HepG2 (cell line): ENCODE measurements around the gene CDH1. TPM values are rescaled to one million over a fixed set of nuclear protein-coding genes. Genes with fewer than 3 reads are reported as not detected.

Source experiments
- ASH2L ChIP-seq: fragments of 300-600, 200-600 bp; sonication (generic); IDR thresholded peaks from 2 replicates; pipeline ENCODE4 v1.7.0; 2017; ENCODE audit warnings: low read depth, mild to moderate bottlenecking, moderate library complexity, mixed read lengths, low read length; ENCODE audit not compliant: insufficient read length
- FOXO1 ChIP-seq: sonication (generic); formaldehyde crosslinking; IDR thresholded peaks from 2 replicates; pipeline ENCODE4 v1.4.0; 2020; ENCODE audit warnings: missing genetic modification reagents
- NONO ChIP-seq, 2 experiments: fragments of 450-650 bp in 1 of 2; sonication (generic) in 1 of 2; formaldehyde crosslinking in 1 of 2; IDR thresholded peaks in 1 of 2; conservative IDR thresholded peaks in 1 of 2; 2 replicates each; pipeline versions ENCODE4 v1.6.1 to v1.8.0; 2017 to 2022; ENCODE audit warnings: mild to moderate bottlenecking in 1 of 2, missing genetic modification reagents in 1 of 2, moderate library complexity in 1 of 2
- NR2F6 ChIP-seq, 2 experiments: IDR thresholded peaks; 2 replicates each; pipeline ENCODE4 v1.6.1; 2016; ENCODE audit warnings: antibody characterized with exemption in 1 of 2, mild to moderate bottlenecking in 1 of 2
- RELA ChIP-seq: sonication (generic); formaldehyde crosslinking; IDR thresholded peaks from 2 replicates; pipeline ENCODE4 v1.4.0; 2020; ENCODE audit warnings: missing genetic modification reagents
- polyA plus RNA-seq, 8 experiments: library from polyadenylated mRNA; depleted of rRNA in 3 of 8; stranded (reverse) in 7 of 8; unstranded in 1 of 8; fragments of >200 nt; fragmentation: Illumina TruSeq in 4 of 8; extraction: Trizol in 4 of 8; gene quantifications; 2 replicates each; pipeline versions ENCODE4 v1.2.1 to v1.2.3, GENCODE V29; 2011 to 2016; ENCODE audit warnings: low read depth in 4 of 8, missing spikeins in 1 of 8, mixed read lengths in 1 of 8; ENCODE audit not compliant: insufficient read depth in 1 of 8
- total RNA-seq, 5 experiments: library from RNA; depleted of rRNA; stranded (reverse); fragments of >200 nt; fragmentation: Illumina TruSeq; extraction: Trizol; gene quantifications; 2 replicates each; pipeline ENCODE4 v1.2.3, GENCODE V29; 2016; ENCODE audit warnings: low read depth in 1 of 5
- TF ChIP-seq, protein P1 (sequence below): IDR thresholded peaks from 2 replicates; pipeline ENCODE4 v1.6.1; 2016; ENCODE audit warnings: low read depth, missing genetic modification reagents, missing compliant biosample characterization
- TF ChIP-seq, protein P2 (sequence below): sonication (generic); formaldehyde crosslinking; IDR thresholded peaks from 2 replicates; pipeline ENCODE4 v1.5.0; 2020; ENCODE audit warnings: missing genetic modification reagents
- TF ChIP-seq, protein P3 (sequence below): IDR thresholded peaks from 2 replicates; pipeline ENCODE4 v1.6.1; 2016; ENCODE audit warnings: mild to moderate bottlenecking, missing biosample characterization, missing genetic modification reagents
- TF ChIP-seq, protein P4 (sequence below): sonication (generic); formaldehyde crosslinking; IDR thresholded peaks from 2 replicates; pipeline ENCODE4 v1.5.1; 2020; ENCODE audit warnings: missing genetic modification reagents, mild to moderate bottlenecking, borderline replicate concordance

The CDH1 gene
- total and polyA plus RNA-seq, 2 of the 13 experiments (the other 11 are each of a cell fraction or from before 2014, with no cell fraction given), result 0.95 to 9.8 TPM

DNA sequence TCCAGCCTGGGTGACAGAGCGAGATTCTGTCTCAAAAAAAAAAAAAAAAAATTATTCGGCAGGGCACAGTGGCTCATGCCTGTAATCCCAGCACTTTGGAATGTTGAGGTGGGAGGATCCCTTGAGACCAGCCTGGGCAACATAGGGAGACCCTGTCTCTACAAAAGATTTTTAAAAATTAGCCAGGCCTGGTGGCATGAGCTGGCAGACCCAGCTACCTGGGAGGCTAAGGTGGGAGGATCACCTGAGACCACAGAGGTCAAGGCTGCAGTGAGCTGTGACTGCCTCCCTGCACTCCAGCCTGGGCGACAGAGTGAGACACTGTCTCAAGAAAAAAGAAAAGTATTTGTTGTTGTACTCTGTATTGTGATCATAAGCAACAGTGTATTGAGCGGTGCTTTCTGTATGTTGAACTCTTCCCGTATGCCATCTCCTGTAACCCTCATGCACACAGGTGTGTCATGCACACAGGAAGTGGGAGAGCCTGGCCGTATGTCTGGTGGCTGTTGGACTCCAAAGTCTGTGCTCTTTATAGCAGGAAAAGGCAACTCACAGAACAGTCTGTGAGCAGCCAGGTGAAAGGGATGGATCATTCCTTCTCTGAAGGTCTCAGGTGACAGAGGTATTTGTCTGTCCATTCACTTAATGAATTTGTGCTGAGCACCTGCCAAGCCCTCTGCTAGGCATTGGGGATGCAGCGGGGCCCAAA, 17.1 kb downstream of the CDH1 start (continued):
- TF ChIP-seq, protein P1, sequence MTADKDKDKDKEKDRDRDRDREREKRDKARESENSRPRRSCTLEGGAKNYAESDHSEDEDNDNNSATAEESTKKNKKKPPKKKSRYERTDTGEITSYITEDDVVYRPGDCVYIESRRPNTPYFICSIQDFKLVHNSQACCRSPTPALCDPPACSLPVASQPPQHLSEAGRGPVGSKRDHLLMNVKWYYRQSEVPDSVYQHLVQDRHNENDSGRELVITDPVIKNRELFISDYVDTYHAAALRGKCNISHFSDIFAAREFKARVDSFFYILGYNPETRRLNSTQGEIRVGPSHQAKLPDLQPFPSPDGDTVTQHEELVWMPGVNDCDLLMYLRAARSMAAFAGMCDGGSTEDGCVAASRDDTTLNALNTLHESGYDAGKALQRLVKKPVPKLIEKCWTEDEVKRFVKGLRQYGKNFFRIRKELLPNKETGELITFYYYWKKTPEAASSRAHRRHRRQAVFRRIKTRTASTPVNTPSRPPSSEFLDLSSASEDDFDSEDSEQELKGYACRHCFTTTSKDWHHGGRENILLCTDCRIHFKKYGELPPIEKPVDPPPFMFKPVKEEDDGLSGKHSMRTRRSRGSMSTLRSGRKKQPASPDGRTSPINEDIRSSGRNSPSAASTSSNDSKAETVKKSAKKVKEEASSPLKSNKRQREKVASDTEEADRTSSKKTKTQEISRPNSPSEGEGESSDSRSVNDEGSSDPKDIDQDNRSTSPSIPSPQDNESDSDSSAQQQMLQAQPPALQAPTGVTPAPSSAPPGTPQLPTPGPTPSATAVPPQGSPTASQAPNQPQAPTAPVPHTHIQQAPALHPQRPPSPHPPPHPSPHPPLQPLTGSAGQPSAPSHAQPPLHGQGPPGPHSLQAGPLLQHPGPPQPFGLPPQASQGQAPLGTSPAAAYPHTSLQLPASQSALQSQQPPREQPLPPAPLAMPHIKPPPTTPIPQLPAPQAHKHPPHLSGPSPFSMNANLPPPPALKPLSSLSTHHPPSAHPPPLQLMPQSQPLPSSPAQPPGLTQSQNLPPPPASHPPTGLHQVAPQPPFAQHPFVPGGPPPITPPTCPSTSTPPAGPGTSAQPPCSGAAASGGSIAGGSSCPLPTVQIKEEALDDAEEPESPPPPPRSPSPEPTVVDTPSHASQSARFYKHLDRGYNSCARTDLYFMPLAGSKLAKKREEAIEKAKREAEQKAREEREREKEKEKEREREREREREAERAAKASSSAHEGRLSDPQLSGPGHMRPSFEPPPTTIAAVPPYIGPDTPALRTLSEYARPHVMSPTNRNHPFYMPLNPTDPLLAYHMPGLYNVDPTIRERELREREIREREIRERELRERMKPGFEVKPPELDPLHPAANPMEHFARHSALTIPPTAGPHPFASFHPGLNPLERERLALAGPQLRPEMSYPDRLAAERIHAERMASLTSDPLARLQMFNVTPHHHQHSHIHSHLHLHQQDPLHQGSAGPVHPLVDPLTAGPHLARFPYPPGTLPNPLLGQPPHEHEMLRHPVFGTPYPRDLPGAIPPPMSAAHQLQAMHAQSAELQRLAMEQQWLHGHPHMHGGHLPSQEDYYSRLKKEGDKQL (CRISPR knock-in tag), result no peak
- no peak for TF ChIP-seq ASH2L
- no peak for TF ChIP-seq RELA (CRISPR knock-in tag)
- TF ChIP-seq FOXO1, result no peak
- TF ChIP-seq, protein P2, sequence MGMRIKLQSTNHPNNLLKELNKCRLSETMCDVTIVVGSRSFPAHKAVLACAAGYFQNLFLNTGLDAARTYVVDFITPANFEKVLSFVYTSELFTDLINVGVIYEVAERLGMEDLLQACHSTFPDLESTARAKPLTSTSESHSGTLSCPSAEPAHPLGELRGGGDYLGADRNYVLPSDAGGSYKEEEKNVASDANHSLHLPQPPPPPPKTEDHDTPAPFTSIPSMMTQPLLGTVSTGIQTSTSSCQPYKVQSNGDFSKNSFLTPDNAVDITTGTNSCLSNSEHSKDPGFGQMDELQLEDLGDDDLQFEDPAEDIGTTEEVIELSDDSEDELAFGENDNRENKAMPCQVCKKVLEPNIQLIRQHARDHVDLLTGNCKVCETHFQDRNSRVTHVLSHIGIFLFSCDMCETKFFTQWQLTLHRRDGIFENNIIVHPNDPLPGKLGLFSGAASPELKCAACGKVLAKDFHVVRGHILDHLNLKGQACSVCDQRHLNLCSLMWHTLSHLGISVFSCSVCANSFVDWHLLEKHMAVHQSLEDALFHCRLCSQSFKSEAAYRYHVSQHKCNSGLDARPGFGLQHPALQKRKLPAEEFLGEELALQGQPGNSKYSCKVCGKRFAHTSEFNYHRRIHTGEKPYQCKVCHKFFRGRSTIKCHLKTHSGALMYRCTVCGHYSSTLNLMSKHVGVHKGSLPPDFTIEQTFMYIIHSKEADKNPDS (CRISPR knock-in tag), result no peak
- no peak for TF ChIP-seq NR2F6 (IDR thresholded peaks at IDR 0.05)
- TF ChIP-seq NR2F6 (CRISPR knock-in tag; IDR thresholded peaks at IDR 0.05), result 0 out of 2 replicates have a peak, but pooled peaks have one; percentile 7
- TF ChIP-seq, protein P3, sequence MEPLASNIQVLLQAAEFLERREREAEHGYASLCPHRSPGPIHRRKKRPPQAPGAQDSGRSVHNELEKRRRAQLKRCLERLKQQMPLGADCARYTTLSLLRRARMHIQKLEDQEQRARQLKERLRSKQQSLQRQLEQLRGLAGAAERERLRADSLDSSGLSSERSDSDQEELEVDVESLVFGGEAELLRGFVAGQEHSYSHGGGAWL (CRISPR knock-in tag), result no peak
- TF ChIP-seq NONO (IDR thresholded peaks at IDR 0.05), result no peak
- TF ChIP-seq NONO (CRISPR knock-in tag; conservative IDR thresholded peaks at IDR 0.05), result no peak
- TF ChIP-seq, protein P4, sequence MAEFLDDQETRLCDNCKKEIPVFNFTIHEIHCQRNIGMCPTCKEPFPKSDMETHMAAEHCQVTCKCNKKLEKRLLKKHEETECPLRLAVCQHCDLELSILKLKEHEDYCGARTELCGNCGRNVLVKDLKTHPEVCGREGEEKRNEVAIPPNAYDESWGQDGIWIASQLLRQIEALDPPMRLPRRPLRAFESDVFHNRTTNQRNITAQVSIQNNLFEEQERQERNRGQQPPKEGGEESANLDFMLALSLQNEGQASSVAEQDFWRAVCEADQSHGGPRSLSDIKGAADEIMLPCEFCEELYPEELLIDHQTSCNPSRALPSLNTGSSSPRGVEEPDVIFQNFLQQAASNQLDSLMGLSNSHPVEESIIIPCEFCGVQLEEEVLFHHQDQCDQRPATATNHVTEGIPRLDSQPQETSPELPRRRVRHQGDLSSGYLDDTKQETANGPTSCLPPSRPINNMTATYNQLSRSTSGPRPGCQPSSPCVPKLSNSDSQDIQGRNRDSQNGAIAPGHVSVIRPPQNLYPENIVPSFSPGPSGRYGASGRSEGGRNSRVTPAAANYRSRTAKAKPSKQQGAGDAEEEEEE (CRISPR knock-in tag), result no peak
